B cell (primary cell): Measurements from ENCODE around the gene POLD2. TPM values are rescaled to one million over a fixed set of nuclear protein-coding genes. Genes with fewer than 3 reads are reported as not detected.

Experiments used
- ATAC-seq: fragments of 200-7000 bp; cut with Tn5 transposase; one replicate; pipeline ENCODE4 v1.10.0; 2021; ENCODE audit warnings: low read depth, mild to moderate bottlenecking, moderate number of reproducible peaks, moderate library complexity
- CTCF ChIA-PET: fragments of 350-600 bp; sonication (Branson Sonifier 250); formaldehyde crosslinking; loops from one replicate; lab custom pipeline; 2021; ENCODE audit warnings: antibody characterized with exemption, inconsistent platforms; lab: Charles Lee
- POLR2A ChIA-PET: fragments of 350-600 bp; sonication (Branson Sonifier 250); formaldehyde crosslinking; loops from one replicate; lab custom pipeline; 2021; ENCODE audit warnings: antibody characterized with exemption; lab: Charles Lee
- DNase-seq: peaks from one replicate; pipeline ENCODE4 v3.0.0; 2013
- H2AFZ ChIP-seq: 2 replicates; pipeline ENCODE4 v1.6.1; 2012; ENCODE audit warnings: mild to moderate bottlenecking, low read depth, low read length; ENCODE audit not compliant: insufficient read depth, poor library complexity, severe bottlenecking
- H3K27ac ChIP-seq, 2 donors: 1 replicate in 1 of 2; 2 replicates in 1 of 2; pipeline ENCODE4 v1.5.1; 2012 to 2013; ENCODE audit warnings: low read length in 2 of 2, mild to moderate bottlenecking in 2 of 2, moderate library complexity in 1 of 2
- H3K27me3 ChIP-seq, 4 experiments: fragments of 200-600 bp in 1 of 4; sonication (generic) in 1 of 4; replicated peaks in 1 of 4; 1 replicate in 2 of 4; 2 replicates in 2 of 4; pipeline versions ENCODE4 v1.6.1 to v1.7.0; 2013 to 2016; ENCODE audit warnings: low read length in 3 of 4, mild to moderate bottlenecking in 2 of 4, mixed read lengths in 1 of 4, moderate library complexity in 1 of 4; ENCODE audit not compliant: insufficient read depth in 4 of 4, control insufficient read depth in 3 of 4; ENCODE audit errors: control extremely low read depth in 1 of 4
- H3K36me3 ChIP-seq, 2 experiments: replicated peaks in 1 of 2; 1 replicate in 1 of 2; 2 replicates in 1 of 2; pipeline versions ENCODE4 v1.6.1 to v1.7.1; 2013; ENCODE audit warnings: low read length in 1 of 2; ENCODE audit not compliant: insufficient read depth in 2 of 2, control insufficient read depth in 1 of 2; ENCODE audit errors: control extremely low read depth in 1 of 2, extremely low read depth in 1 of 2
- H3K4me1 ChIP-seq, 2 donors: fragments of 200-600 bp in 1 of 2; sonication (generic) in 1 of 2; 1 replicate in 1 of 2; 2 replicates in 1 of 2; pipeline versions ENCODE4 v1.5.1 to v1.6.1; 2013 to 2017; ENCODE audit warnings: low read length in 2 of 2; ENCODE audit not compliant: control insufficient read depth in 2 of 2, insufficient read depth in 2 of 2
- H3K4me2 ChIP-seq: replicated peaks from 2 replicates; pipeline ENCODE3; 2012; ENCODE audit warnings: mild to moderate bottlenecking, low read depth, low read length; ENCODE audit not compliant: poor library complexity, severe bottlenecking
- H3K4me3 ChIP-seq, 5 experiments: fragments of 200-600 bp in 1 of 5; sonication (generic) in 1 of 5; 1 replicate in 3 of 5; 2 replicates in 2 of 5; pipeline versions ENCODE4 v1.5.1 to v1.7.0; 2011 to 2016; ENCODE audit warnings: low read length in 4 of 5, mild to moderate bottlenecking in 4 of 5, low read depth in 2 of 5, control low read depth in 1 of 5, moderate library complexity in 1 of 5; ENCODE audit not compliant: insufficient read depth in 1 of 5; ENCODE audit errors: control extremely low read depth in 1 of 5, extremely low read depth in 1 of 5
- H3K79me2 ChIP-seq: fragments of 200-600 bp; sonication (generic); one replicate; pipeline ENCODE4 v1.6.0; 2016; ENCODE audit warnings: low read length; ENCODE audit not compliant: control insufficient read depth, insufficient read depth
- H3K9ac ChIP-seq: fragments of 200-600 bp; sonication (generic); 2 replicates; pipeline ENCODE4 v1.6.1; 2017; ENCODE audit warnings: mild to moderate bottlenecking, low read length, moderate library complexity
- H3K9me3 ChIP-seq, 3 donors: one replicate each; pipeline versions ENCODE4 v1.6.1 to v1.7.1; 2013; ENCODE audit warnings: low read length in 2 of 3; ENCODE audit not compliant: control insufficient read depth in 2 of 3, insufficient read depth in 1 of 3; ENCODE audit errors: control extremely low read depth in 1 of 3
- H4K20me1 ChIP-seq: 2 replicates; pipeline ENCODE4 v1.6.0; 2012; ENCODE audit warnings: mild to moderate bottlenecking, low read length; ENCODE audit not compliant: insufficient read depth, control insufficient read depth, poor library complexity, severe bottlenecking
- H3K27ac Mint-ChIP-seq: one replicate; pipeline ENCODE4 v1.8.0; 2021; ENCODE audit warnings: mixed read lengths
- H3K27me3 Mint-ChIP-seq: one replicate; pipeline ENCODE4 v1.8.0; 2021; ENCODE audit warnings: mixed read lengths
- H3K4me1 Mint-ChIP-seq: one replicate; pipeline ENCODE4 v1.8.0; 2021; ENCODE audit warnings: mixed read lengths
- H3K4me3 Mint-ChIP-seq: one replicate; pipeline ENCODE4 v1.8.0; 2021; ENCODE audit warnings: mixed read lengths
- H3K9me3 Mint-ChIP-seq: one replicate; pipeline ENCODE4 v1.8.0; 2022; ENCODE audit warnings: mixed read lengths; ENCODE audit not compliant: insufficient read depth
- CTCF ChIP-seq: fragments of 200-600 bp; IDR thresholded peaks from one replicate; pipeline ENCODE4 v1.8.0; 2022; ENCODE audit warnings: antibody characterized with exemption, mild to moderate bottlenecking
- EZH2 ChIP-seq: IDR thresholded peaks from 2 replicates; pipeline ENCODE4 v1.6.1; 2012; ENCODE audit warnings: borderline replicate concordance, low read depth, mild to moderate bottlenecking, moderate library complexity, low read length; ENCODE audit not compliant: insufficient read depth, poor library complexity, severe bottlenecking
- WGBS: methylation state at CpG from one replicate; pipeline ENCODE4 v1.1.5; 2013; ENCODE audit warnings: missing lambda C conversion rate; ENCODE audit not compliant: insufficient coverage; 5-methylcytosine and 5-hydroxymethylcytosine counted together
- intact Hi-C: fragments of 100-400 bp; cut with micrococcal nuclease; formaldehyde crosslinking; loops from one replicate; pipeline ENCODE4 v1.10.0; 2022
- polyA plus RNA-seq: library from polyadenylated mRNA; depleted of rRNA; stranded (reverse); fragments of >200 nt; gene quantifications from 2 replicates; pipeline ENCODE4 v1.2.3, GENCODE V29; 2012
- total RNA-seq, 2 donors: library from RNA; stranded (reverse); fragments of 120-200 nt in 1 of 2; gene quantifications; 1 replicate in 1 of 2; 2 replicates in 1 of 2; pipeline versions ENCODE4 v1.2.3 to v1.2.4, GENCODE V29; 2013 to 2022

Gene POLD2
- total and polyA plus RNA-seq, 2 donors (not counting 1 experiment from before 2014, with no cell fraction given): 73.6 to 86.7 TPM

DNA sequence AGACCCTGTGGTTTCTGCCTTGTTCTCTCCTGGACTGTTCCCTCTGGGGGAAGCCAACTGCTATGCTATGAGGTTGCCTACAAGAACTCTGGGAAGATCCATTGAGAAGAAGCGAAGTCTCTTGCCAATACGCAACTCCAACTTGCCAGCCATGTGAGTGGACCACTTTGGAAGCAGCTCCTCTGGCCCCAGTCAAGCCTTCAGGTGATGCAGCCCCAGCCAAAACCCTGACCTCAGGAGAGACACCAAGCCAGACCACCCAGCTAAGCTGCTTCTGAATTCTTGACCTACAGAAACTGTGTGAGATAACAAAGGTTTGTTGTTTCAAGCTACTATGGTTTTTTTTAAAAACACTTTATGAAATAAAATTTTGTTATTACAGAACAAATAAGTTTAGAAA is 38.0 kb upstream of the POLD2 start:
- CTCF ChIA-PET: no interaction called here
- DNase-seq: no peak
- Histone ChIP-seq H3K9me3 (peaks cover 0 to 1% (median 0%) of the 10 kb centered on the region in 3 donors), H3K27me3 (no peaks in the 10 kb centered on the region), H2AFZ (no peak overlapping the region), H3K79me2 (no peaks in the 10 kb centered on the region), H3K4me2 (no peak overlapping the region), H3K36me3 (no peaks in the 10 kb centered on the region), H4K20me1 (no peaks in the 10 kb centered on the region), H3K4me3 (no peak overlapping the region), H3K9ac (no peak overlapping the region), H3K4me1 (no peaks in the 10 kb centered on the region), H3K27ac (no peak overlapping the region)
- Mint-ChIP-seq H3K4me1 (no peaks in the 10 kb centered on the region), H3K4me3 (no peak overlapping the region), H3K27me3 (peaks cover 8% of the 10 kb centered on the region), H3K9me3 (no peaks in the 10 kb centered on the region), H3K27ac (no peak overlapping the region)
- no peak for ATAC-seq
- POLR2A ChIA-PET: no interaction called here
- WGBS: 94% methylated on average over 2 of the region's 2 CpGs
- TF ChIP-seq CTCF (no peak), EZH2 (no peak)
- intact Hi-C loops: no loop called here

GRCh38 chr7:44159824-44160630 is 36.7 kb upstream of the POLD2 start:
- Histone ChIP-seq H3K79me2 (no peaks in the 10 kb centered on the region), H4K20me1 (no peaks in the 10 kb centered on the region), H3K27me3 (no peaks in the 10 kb centered on the region), H3K27ac (no peak overlapping the region), H3K9me3 (peaks cover 0 to 1% (median 0%) of the 10 kb centered on the region in 3 donors), H3K4me2 (no peak overlapping the region), H3K9ac (no peak overlapping the region), H3K4me1 (no peaks in the 10 kb centered on the region), H2AFZ (no peak overlapping the region), H3K36me3 (no peaks in the 10 kb centered on the region), H3K4me3 (no peak overlapping the region)
- peaks cover 8% of the 10 kb centered on the region for H3K27me3 Mint-ChIP-seq
- intact Hi-C loops: no loop called here
- no peak overlapping the region for H3K27ac Mint-ChIP-seq
- no peak for DNase-seq
- no peak for ATAC-seq
- 100% methylated on average over 4 of the region's 5 CpGs for WGBS
- no peaks in the 10 kb centered on the region for H3K4me1 Mint-ChIP-seq
- no peak for TF ChIP-seq CTCF
- no peak for TF ChIP-seq EZH2
- H3K4me3 Mint-ChIP-seq: no peak overlapping the region
- no peaks in the 10 kb centered on the region for H3K9me3 Mint-ChIP-seq
- CTCF ChIA-PET: no interaction called here
- POLR2A ChIA-PET: no interaction called here
